Epithelial cell of proximal tubule (primary cell): Measurements from ENCODE around the gene GH1. TPM values are rescaled to one million over a fixed set of nuclear protein-coding genes. Genes with fewer than 3 reads are reported as not detected.
"Not testable (repeated sequence)": the region's sequence is repeated elsewhere in the genome, so short reads cannot be mapped to it uniquely, and the experiment has no call there.

Experiments
- DNase-seq: peaks from one replicate; pipeline ENCODE4 v3.0.0-alpha.2; 2011; ENCODE audit warnings: low read depth
- H3K4me3 ChIP-seq: 2 replicates; pipeline ENCODE4 v1.5.1; 2011; ENCODE audit warnings: low read depth, mild to moderate bottlenecking, low read length
- total RNA-seq: library from RNA; depleted of rRNA; stranded (reverse); fragments of >200 nt; gene quantifications from 2 replicates; pipeline ENCODE4 v1.2.3, GENCODE V29; 2015
- TF ChIP-seq, protein P1 (sequence below): conservative IDR thresholded peaks from 2 replicates; pipeline ENCODE4 v1.5.1; 2012; ENCODE audit warnings: low read depth, mild to moderate bottlenecking, low read length

GH1 gene
- total RNA-seq = not detected in 2 replicates

DNA sequence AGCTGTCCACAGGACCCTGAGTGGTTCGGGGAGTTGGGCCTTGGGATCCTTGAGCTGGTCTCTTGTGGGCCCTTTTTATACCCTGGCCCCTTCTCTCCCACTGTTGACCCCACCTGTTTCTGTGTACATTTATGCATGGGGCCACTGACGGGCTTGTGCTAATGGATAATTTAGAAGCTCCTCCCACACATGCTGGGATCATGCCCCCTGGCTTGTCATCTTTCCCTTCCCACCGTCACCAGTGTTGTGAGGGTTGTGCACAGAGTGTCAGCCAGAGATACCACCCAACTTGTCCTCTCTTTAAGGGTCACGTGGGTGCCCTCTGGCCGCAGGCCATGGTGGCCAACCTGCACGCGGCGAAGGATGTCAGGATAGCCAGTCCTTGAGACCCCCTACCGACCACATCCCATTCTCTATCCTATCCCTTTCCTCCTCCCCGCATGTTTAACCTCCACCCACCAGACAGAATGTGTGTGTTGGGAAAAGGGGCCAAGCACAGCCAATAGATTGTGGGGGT, at the start of gene GH1:
GH1 (minus strand) TSS at position 51 of the 517 bp plus-strand sequence. CDS start 63 bp downstream, outside the sequence.
- not testable (repeated sequence) for H3K4me3 ChIP-seq, DNase-seq

GRCh38 chr17:63967953-63968352, 49.3 kb upstream of the GH1 start:
- H3K4me3 ChIP-seq = no peak overlapping the region
- TF ChIP-seq, protein P1, sequence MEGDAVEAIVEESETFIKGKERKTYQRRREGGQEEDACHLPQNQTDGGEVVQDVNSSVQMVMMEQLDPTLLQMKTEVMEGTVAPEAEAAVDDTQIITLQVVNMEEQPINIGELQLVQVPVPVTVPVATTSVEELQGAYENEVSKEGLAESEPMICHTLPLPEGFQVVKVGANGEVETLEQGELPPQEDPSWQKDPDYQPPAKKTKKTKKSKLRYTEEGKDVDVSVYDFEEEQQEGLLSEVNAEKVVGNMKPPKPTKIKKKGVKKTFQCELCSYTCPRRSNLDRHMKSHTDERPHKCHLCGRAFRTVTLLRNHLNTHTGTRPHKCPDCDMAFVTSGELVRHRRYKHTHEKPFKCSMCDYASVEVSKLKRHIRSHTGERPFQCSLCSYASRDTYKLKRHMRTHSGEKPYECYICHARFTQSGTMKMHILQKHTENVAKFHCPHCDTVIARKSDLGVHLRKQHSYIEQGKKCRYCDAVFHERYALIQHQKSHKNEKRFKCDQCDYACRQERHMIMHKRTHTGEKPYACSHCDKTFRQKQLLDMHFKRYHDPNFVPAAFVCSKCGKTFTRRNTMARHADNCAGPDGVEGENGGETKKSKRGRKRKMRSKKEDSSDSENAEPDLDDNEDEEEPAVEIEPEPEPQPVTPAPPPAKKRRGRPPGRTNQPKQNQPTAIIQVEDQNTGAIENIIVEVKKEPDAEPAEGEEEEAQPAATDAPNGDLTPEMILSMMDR = no peak
- no peak for DNase-seq

DNA sequence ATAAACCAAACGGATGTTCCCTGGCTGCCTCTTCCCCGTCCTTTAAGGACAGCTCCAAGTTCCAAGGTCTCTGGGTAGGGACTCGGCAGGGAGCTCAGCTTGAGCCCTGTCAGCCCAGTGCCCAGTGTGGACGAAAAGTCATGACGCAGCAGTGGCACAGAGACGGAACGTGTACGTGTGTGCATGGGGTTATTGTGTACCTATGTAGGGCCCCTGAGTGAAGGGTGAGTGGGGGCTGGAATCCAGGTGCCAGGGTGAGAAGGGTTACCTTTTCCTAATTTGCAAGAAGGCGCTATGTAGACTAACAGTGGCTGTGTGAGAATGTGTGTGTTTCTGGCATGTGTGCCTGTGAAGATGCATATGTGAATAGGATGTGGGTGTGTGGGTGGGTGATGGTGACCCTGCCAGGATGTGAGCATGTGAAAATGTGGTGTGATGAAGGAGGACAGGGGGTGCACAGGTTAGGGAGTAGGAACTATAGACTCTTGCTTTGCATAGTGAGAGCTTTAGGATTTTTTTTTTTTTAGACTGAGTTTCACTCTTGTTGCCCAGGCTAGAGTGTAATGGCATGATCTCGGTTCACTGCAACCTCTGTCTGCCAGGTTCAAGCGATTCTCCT, 48.1 kb upstream of the GH1 start:
- no peak for DNase-seq
- no peak overlapping the region for H3K4me3 ChIP-seq
- TF ChIP-seq, protein P1 = no peak

GRCh38 chr17:63963123-63963522, 44.5 kb upstream of the GH1 start:
- no peak for DNase-seq
- no peak overlapping the region for H3K4me3 ChIP-seq

GRCh38 chr17:63962298-63962744, 43.7 kb upstream of the GH1 start:
- TF ChIP-seq, protein P1 = no peak
- DNase-seq = no peak
- H3K4me3 ChIP-seq = no peak overlapping the region

More at GRCh38 chr17:63963123-63963522, 44.5 kb upstream of the GH1 start:
- TF ChIP-seq, protein P1 = no peak

- TF ChIP-seq, protein P1 = no peak
- no peak for DNase-seq
- no peak overlapping the region for H3K4me3 ChIP-seq
Observed at GRCh38 chr17:63961355-63962212, 42.9 kb upstream of the GH1 start.

DNA sequence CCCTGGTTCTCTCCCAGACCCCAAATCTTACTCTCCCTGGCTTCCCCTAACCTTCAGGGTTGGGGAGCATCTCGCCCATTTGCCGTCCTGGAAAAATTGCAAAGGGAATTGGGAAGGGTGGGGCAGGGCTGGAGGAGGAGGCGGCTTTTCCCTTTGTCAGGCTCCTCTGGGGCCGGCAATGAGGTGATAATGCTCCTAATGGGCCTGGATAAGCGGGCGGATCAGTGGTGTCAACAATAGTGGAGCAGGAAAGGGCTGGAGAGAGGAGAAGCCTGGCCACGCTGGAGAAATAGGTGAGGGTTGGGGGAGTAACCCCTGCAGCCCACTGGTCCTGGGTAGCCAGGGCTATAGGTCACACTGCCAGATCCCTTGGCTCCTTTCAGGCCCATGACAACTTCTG, 41.8 kb upstream of the GH1 start:
- TF ChIP-seq, protein P1 = no peak
- no peak for DNase-seq
- no peak overlapping the region for H3K4me3 ChIP-seq
